ENCODE results near the gene MSH2. TPM values are rescaled to one million over a fixed set of nuclear protein-coding genes. Genes with fewer than 3 reads are reported as not detected.

MSH2 gene
- total and polyA plus RNA-seq, 2 donors (not counting 1 experiment from before 2014, with no cell fraction given), result 15.4 to 19.7 TPM

DNA sequence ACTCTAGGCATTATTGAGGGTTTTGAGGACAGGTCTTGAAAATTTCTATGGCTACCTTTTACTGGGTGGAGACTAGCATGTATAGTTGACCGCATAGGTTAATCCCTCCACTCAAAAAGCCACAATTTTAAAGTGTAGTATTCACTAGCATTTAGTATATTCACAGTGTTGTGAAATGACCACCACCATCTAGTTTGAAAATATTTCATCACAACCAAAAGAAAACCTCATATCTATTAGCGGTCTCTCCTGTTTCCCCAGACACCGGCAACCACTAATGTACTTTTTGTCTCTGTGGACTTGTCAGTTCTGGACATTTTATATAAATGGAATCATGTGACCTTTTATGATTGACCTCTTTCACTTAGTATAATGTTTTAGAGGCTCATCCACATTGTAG is 53.9 kb downstream of the MSH2 start:
- no peaks in the 10 kb centered on the region for H3K4me1 ChIP-seq (ENCODE audit: control insufficient read depth, extremely low read depth, insufficient read depth, low read length)
- no peaks in the 10 kb centered on the region for H4K20me1 ChIP-seq (ENCODE audit: control insufficient read depth, extremely low read depth, insufficient read depth, low read length)
- no peak overlapping the region for H3K4me3 ChIP-seq (replicated peaks in 1 of 4; ENCODE audit: control extremely low read depth in 1 of 4, insufficient read depth in 1 of 4, low read depth in 3 of 4, low read length in 4 of 4)
- H2AFZ ChIP-seq (ENCODE audit: low read length), result no peak overlapping the region
- H3K4me2 ChIP-seq (ENCODE audit: extremely low read depth, insufficient read depth, low read length), result no peak overlapping the region
- no peaks in the 10 kb centered on the region for H3K9me3 ChIP-seq (ENCODE audit: control insufficient read depth, insufficient read depth, low read depth, low read length)
- no peak overlapping the region for H3K9ac ChIP-seq (ENCODE audit: insufficient read depth, low read length)
- DNase-seq (ENCODE audit: low read depth in 2 of 2), result no peak
- no peak overlapping the region for H3K27ac ChIP-seq (ENCODE audit: insufficient read depth, low read length)
- no peaks in the 10 kb centered on the region for H3K27me3 ChIP-seq (ENCODE audit: control insufficient read depth, insufficient read depth, low read length)
- no peaks in the 10 kb centered on the region for H3K36me3 ChIP-seq (ENCODE audit: control insufficient read depth, insufficient read depth, low read length)
- TF ChIP-seq, protein P1, sequence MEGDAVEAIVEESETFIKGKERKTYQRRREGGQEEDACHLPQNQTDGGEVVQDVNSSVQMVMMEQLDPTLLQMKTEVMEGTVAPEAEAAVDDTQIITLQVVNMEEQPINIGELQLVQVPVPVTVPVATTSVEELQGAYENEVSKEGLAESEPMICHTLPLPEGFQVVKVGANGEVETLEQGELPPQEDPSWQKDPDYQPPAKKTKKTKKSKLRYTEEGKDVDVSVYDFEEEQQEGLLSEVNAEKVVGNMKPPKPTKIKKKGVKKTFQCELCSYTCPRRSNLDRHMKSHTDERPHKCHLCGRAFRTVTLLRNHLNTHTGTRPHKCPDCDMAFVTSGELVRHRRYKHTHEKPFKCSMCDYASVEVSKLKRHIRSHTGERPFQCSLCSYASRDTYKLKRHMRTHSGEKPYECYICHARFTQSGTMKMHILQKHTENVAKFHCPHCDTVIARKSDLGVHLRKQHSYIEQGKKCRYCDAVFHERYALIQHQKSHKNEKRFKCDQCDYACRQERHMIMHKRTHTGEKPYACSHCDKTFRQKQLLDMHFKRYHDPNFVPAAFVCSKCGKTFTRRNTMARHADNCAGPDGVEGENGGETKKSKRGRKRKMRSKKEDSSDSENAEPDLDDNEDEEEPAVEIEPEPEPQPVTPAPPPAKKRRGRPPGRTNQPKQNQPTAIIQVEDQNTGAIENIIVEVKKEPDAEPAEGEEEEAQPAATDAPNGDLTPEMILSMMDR (conservative IDR thresholded peaks at IDR 0.05 in 1 of 2, IDR thresholded peaks at IDR 0.05 in 1 of 2; ENCODE audit: low read depth in 1 of 2, low read length in 2 of 2), result no peak
- no peak for TF ChIP-seq EZH2 (IDR thresholded peaks at IDR 0.05; ENCODE audit: low read length, missing control alignments)
- H3K79me2 ChIP-seq (ENCODE audit: control insufficient read depth, insufficient read depth, low read length), result no peaks in the 10 kb centered on the region

DNA sequence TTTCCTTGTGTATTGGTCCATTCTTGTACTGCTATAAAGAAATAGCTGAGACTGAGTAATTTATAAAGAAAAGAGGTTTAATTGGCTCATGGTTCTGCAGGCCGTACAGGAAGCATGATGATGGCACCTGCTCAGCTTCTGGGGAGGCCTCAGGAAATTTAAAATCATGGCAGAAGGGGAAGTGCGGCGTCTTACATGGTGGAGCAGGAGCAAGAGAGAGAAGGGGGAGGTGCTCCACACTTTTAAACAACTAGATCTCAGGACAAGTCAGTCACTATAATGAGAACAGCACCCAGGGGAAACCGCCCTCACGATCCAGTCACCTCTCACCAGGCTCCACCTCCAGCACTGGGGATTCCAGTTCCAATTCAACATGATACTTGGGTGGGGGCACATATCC is 54.3 kb downstream of the MSH2 start:
- Histone ChIP-seq H3K27ac (ENCODE audit: insufficient read depth, low read length) (no peak overlapping the region), H4K20me1 (ENCODE audit: control insufficient read depth, extremely low read depth, insufficient read depth, low read length) (no peaks in the 10 kb centered on the region), H3K9me3 (ENCODE audit: control insufficient read depth, insufficient read depth, low read depth, low read length) (no peaks in the 10 kb centered on the region), H3K4me2 (ENCODE audit: extremely low read depth, insufficient read depth, low read length) (no peak overlapping the region), H3K4me1 (ENCODE audit: control insufficient read depth, extremely low read depth, insufficient read depth, low read length) (no peaks in the 10 kb centered on the region), H3K36me3 (ENCODE audit: control insufficient read depth, insufficient read depth, low read length) (no peaks in the 10 kb centered on the region), H3K79me2 (ENCODE audit: control insufficient read depth, insufficient read depth, low read length) (no peaks in the 10 kb centered on the region), H3K9ac (ENCODE audit: insufficient read depth, low read length) (no peak overlapping the region), H3K27me3 (ENCODE audit: control insufficient read depth, insufficient read depth, low read length) (no peaks in the 10 kb centered on the region), H2AFZ (ENCODE audit: low read length) (no peak overlapping the region), H3K4me3 (replicated peaks in 1 of 4; ENCODE audit: control extremely low read depth in 1 of 4, insufficient read depth in 1 of 4, low read depth in 3 of 4, low read length in 4 of 4) (no peak overlapping the region)
- no peak for DNase-seq (ENCODE audit: low read depth in 2 of 2)
- TF ChIP-seq EZH2 (IDR thresholded peaks at IDR 0.05; ENCODE audit: low read length, missing control alignments), result no peak
- TF ChIP-seq, protein P1 (conservative IDR thresholded peaks at IDR 0.05 in 1 of 2, IDR thresholded peaks at IDR 0.05 in 1 of 2; ENCODE audit: low read depth in 1 of 2, low read length in 2 of 2), result no peak

DNA sequence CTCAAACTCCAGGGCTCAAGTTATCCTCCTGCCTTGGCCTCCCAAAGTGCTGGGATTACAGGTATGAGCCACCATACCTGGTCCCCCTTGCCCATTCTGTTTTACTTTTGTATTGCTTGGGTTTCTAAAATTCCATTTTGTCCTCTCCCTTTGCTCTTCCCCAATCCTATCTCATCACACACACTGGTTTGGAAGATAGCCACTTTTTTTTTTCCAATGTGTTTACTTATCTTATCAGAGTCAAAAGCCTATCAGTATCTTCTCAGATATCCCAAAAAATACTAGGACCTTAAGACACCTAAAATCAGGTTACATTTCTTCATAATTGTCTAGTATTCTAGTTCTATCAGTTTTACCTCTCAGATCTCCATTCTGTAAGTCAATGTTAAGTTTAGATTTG is 56.1 kb downstream of the MSH2 start:
- H3K4me3 ChIP-seq (replicated peaks in 1 of 4; ENCODE audit: control extremely low read depth in 1 of 4, insufficient read depth in 1 of 4, low read depth in 3 of 4, low read length in 4 of 4), result no peak overlapping the region

More for the DNA sequence above, 56.1 kb downstream of the MSH2 start:
- H4K20me1 ChIP-seq (ENCODE audit: control insufficient read depth, extremely low read depth, insufficient read depth, low read length), result no peaks in the 10 kb centered on the region
- no peak overlapping the region for H2AFZ ChIP-seq (ENCODE audit: low read length)
- no peak overlapping the region for H3K27ac ChIP-seq (ENCODE audit: insufficient read depth, low read length)
- H3K9ac ChIP-seq (ENCODE audit: insufficient read depth, low read length), result no peak overlapping the region
- TF ChIP-seq EZH2 (IDR thresholded peaks at IDR 0.05; ENCODE audit: low read length, missing control alignments), result no peak
- TF ChIP-seq, protein P1 (conservative IDR thresholded peaks at IDR 0.05 in 1 of 2, IDR thresholded peaks at IDR 0.05 in 1 of 2; ENCODE audit: low read depth in 1 of 2, low read length in 2 of 2), result no peak
- no peaks in the 10 kb centered on the region for H3K9me3 ChIP-seq (ENCODE audit: control insufficient read depth, insufficient read depth, low read depth, low read length)
- no peak overlapping the region for H3K4me2 ChIP-seq (ENCODE audit: extremely low read depth, insufficient read depth, low read length)
- no peak for DNase-seq (ENCODE audit: low read depth in 2 of 2)
- no peaks in the 10 kb centered on the region for H3K4me1 ChIP-seq (ENCODE audit: control insufficient read depth, extremely low read depth, insufficient read depth, low read length)
- H3K27me3 ChIP-seq (ENCODE audit: control insufficient read depth, insufficient read depth, low read length), result no peaks in the 10 kb centered on the region
- H3K36me3 ChIP-seq (ENCODE audit: control insufficient read depth, insufficient read depth, low read length), result no peaks in the 10 kb centered on the region
- no peaks in the 10 kb centered on the region for H3K79me2 ChIP-seq (ENCODE audit: control insufficient read depth, insufficient read depth, low read length)
